IMR-90 (cell line): ENCODE measurements around the gene SRGAP2C. TPM values are rescaled to one million over a fixed set of nuclear protein-coding genes. Genes with fewer than 3 reads are reported as not detected.
"Not testable (repeated sequence)": the region's sequence is repeated elsewhere in the genome, so short reads cannot be mapped to it uniquely, and the experiment has no call there.

Experiments
- ATAC-seq: fragments of 200-7000 bp; cut with Tn5 transposase; 2 replicates; pipeline ENCODE4 v1.9.1; 2020; ENCODE audit warnings: low read depth, mild to moderate bottlenecking, moderate library complexity
- BruUV-seq: library from RNA; stranded (reverse); fragments of 400-500 nt; replicated peaks from 2 replicates; lab custom pipeline; 2021; lab: Mats Ljungman, UMichigan
- CTCF ChIA-PET: fragments of 300-600 bp; formaldehyde crosslinking; extraction: SDS; loops from one replicate; lab custom pipeline; 2021; ENCODE audit warnings: antibody characterized with exemption; lab: Yijun Ruan, JAX
- POLR2A ChIA-PET: fragments of 300-600 bp; sonication (Branson Sonifier 250); formaldehyde crosslinking; loops from one replicate; lab custom pipeline; 2022; ENCODE audit warnings: antibody characterized with exemption; ENCODE audit not compliant: unreplicated experiment; lab: Charles Lee
- DNase-seq: peaks from one replicate; pipeline ENCODE4 v3.0.0; 2013
- H2AFZ ChIP-seq: replicated peaks from 2 replicates; pipeline ENCODE3; 2013; ENCODE audit warnings: low read length, mild to moderate bottlenecking; ENCODE audit not compliant: poor library complexity
- H2AK5ac ChIP-seq: 2 replicates; pipeline ENCODE4 v1.6.1; 2013; ENCODE audit warnings: low read depth, low read length, inconsistent platforms
- H2AK9ac ChIP-seq: replicated peaks from 2 replicates; pipeline ENCODE3; 2013; ENCODE audit warnings: mild to moderate bottlenecking, low read depth, low read length, moderate library complexity; ENCODE audit not compliant: poor library complexity
- H2BK120ac ChIP-seq: 2 replicates; pipeline ENCODE4 v1.6.1; 2013; ENCODE audit warnings: low read depth, low read length, inconsistent platforms
- H2BK15ac ChIP-seq: 3 replicates; pipeline ENCODE4 v1.6.1; 2013; ENCODE audit warnings: low read depth, low read length, inconsistent platforms
- H2BK20ac ChIP-seq: 2 replicates; pipeline ENCODE4 v1.6.1; 2013; ENCODE audit warnings: low read depth, mild to moderate bottlenecking, inconsistent platforms, low read length, moderate library complexity
- H2BK5ac ChIP-seq: 2 replicates; pipeline ENCODE4 v1.6.1; 2013; ENCODE audit warnings: mild to moderate bottlenecking, low read depth, low read length, inconsistent platforms; ENCODE audit not compliant: poor library complexity, severe bottlenecking
- H3K14ac ChIP-seq: replicated peaks from 2 replicates; pipeline ENCODE4 v1.6.1; 2013; ENCODE audit warnings: low read depth, low read length, inconsistent platforms
- H3K18ac ChIP-seq: 2 replicates; pipeline ENCODE4 v1.6.1; 2013; ENCODE audit warnings: low read depth, low read length, control low read depth
- H3K23ac ChIP-seq: 2 replicates; pipeline ENCODE4 v1.6.1; 2013; ENCODE audit warnings: low read depth, low read length, inconsistent platforms
- H3K27ac ChIP-seq: 2 replicates; pipeline ENCODE4 v1.5.1; 2013; ENCODE audit warnings: mild to moderate bottlenecking, control low read depth, low read length; ENCODE audit not compliant: insufficient read depth
- H3K27me3 ChIP-seq: 2 replicates; pipeline ENCODE4 v1.6.1; 2013; ENCODE audit warnings: low read length; ENCODE audit not compliant: control insufficient read depth, insufficient read depth
- H3K36me3 ChIP-seq: 2 replicates; pipeline ENCODE4 v1.6.1; 2013; ENCODE audit warnings: low read length, mixed read lengths; ENCODE audit not compliant: control insufficient read depth, insufficient read depth
- H3K4ac ChIP-seq: 2 replicates; pipeline ENCODE4 v1.6.1; 2013; ENCODE audit warnings: low read depth, low read length, inconsistent platforms
- H3K4me1 ChIP-seq: 2 replicates; pipeline ENCODE4 v1.6.1; 2013; ENCODE audit warnings: low read length, mixed read lengths; ENCODE audit not compliant: control insufficient read depth, insufficient read depth
- H3K4me2 ChIP-seq: 2 replicates; pipeline ENCODE4 v1.6.1; 2013; ENCODE audit warnings: low read depth, mild to moderate bottlenecking, control low read depth, low read length, moderate library complexity
- H3K4me3 ChIP-seq: 2 replicates; pipeline ENCODE4 v1.5.1; 2013; ENCODE audit warnings: low read depth, mild to moderate bottlenecking, control low read depth, low read length, moderate library complexity; ENCODE audit not compliant: insufficient read depth
- H3K56ac ChIP-seq: 2 replicates; pipeline ENCODE4 v1.6.1; 2013; ENCODE audit warnings: low read length, inconsistent platforms; ENCODE audit not compliant: insufficient read depth; ENCODE audit errors: extremely low read depth
- H3K79me1 ChIP-seq, 2 experiments: 2 replicates each; pipeline ENCODE4 v1.6.1; 2013; ENCODE audit warnings: low read length in 2 of 2, inconsistent platforms in 1 of 2, low read depth in 1 of 2
- H3K9ac ChIP-seq: 2 replicates; pipeline ENCODE4 v1.6.1; 2013; ENCODE audit warnings: low read depth, low read length, control low read depth
- H3K9me1 ChIP-seq: 2 replicates; pipeline ENCODE4 v1.6.1; 2013; ENCODE audit warnings: low read length, inconsistent platforms; ENCODE audit not compliant: insufficient read depth
- H3K9me3 ChIP-seq: 2 replicates; pipeline ENCODE4 v1.6.1; 2013; ENCODE audit warnings: low read length; ENCODE audit not compliant: control insufficient read depth, insufficient read depth
- H4K20me1 ChIP-seq: 2 replicates; pipeline ENCODE4 v1.6.1; 2013; ENCODE audit warnings: low read length, inconsistent platforms; ENCODE audit not compliant: insufficient read depth
- H4K5ac ChIP-seq: 2 replicates; pipeline ENCODE4 v1.6.1; 2013; ENCODE audit warnings: mild to moderate bottlenecking, low read depth, low read length, control low read depth
- H4K8ac ChIP-seq, 2 experiments: 2 replicates each; pipeline ENCODE4 v1.6.1; 2013; ENCODE audit warnings: low read depth in 2 of 2, low read length in 2 of 2, control low read depth in 1 of 2, inconsistent platforms in 1 of 2
- H4K91ac ChIP-seq: 2 replicates; pipeline ENCODE4 v1.6.1; 2013; ENCODE audit warnings: low read depth, low read length, inconsistent platforms; ENCODE audit not compliant: insufficient read depth
- WGBS, 2 experiments: methylation state at CpG; one replicate each; pipeline versions ENCODE4 v1.1.5 to v1.1.7; 2013; ENCODE audit warnings: missing lambda C conversion rate in 2 of 2; ENCODE audit not compliant: insufficient read length in 1 of 2; ENCODE audit errors: extremely low coverage in 2 of 2; 5-methylcytosine and 5-hydroxymethylcytosine counted together
- dilution Hi-C: fragments of 300-500 bp; cut with HindIII; formaldehyde crosslinking; loops from one replicate; pipeline ENCODE4 v1.14.3; 2018; ENCODE audit warnings: low sequenced_read_pairs; ENCODE audit not compliant: unreplicated experiment
- in situ Hi-C: fragments of 300-500 bp; cut with MboI; formaldehyde crosslinking; loops from 3 replicates; pipeline ENCODE4 v1.14.3; 2019; ENCODE audit warnings: low sequenced_read_pairs, inconsistent platforms, mixed read lengths
- intact Hi-C: fragments of 100-400 bp; cut with micrococcal nuclease; formaldehyde crosslinking; loops from 2 replicates; pipeline ENCODE4 v1.10.0; 2022
- polyA plus RNA-seq, 3 experiments: library from polyadenylated mRNA; depleted of rRNA; stranded (reverse); fragments of >200 nt; gene quantifications; 2 replicates each; pipeline ENCODE4 v1.2.3, GENCODE V29; 2012; ENCODE audit warnings: low replicate concordance in 1 of 3
- total RNA-seq: library from RNA; depleted of rRNA; stranded (reverse); fragments of >200 nt; gene quantifications from 2 replicates; pipeline ENCODE4 v1.2.3, GENCODE V29; 2012

Gene SRGAP2C
- total and polyA plus RNA-seq, 2 of the 4 experiments (the other 2 are of a cell fraction), result 5.6 to 12.7 TPM

- H2BK5ac ChIP-seq, H3K23ac ChIP-seq, DNase-seq, H4K20me1 ChIP-seq, H3K4me3 ChIP-seq, H3K27me3 ChIP-seq, H4K91ac ChIP-seq, H3K18ac ChIP-seq, H3K79me1 ChIP-seq, H2AK9ac ChIP-seq, H3K36me3 ChIP-seq, H3K4ac ChIP-seq, H4K8ac ChIP-seq, ATAC-seq, intact Hi-C loops, H3K4me2 ChIP-seq, H4K5ac ChIP-seq, H2BK20ac ChIP-seq, POLR2A ChIA-PET, H3K9ac ChIP-seq, BruUV-seq, H3K14ac ChIP-seq, H3K56ac ChIP-seq, H3K4me1 ChIP-seq, H2BK15ac ChIP-seq, in situ Hi-C loops, H2BK120ac ChIP-seq, H3K9me3 ChIP-seq, H3K9me1 ChIP-seq, H2AK5ac ChIP-seq, H3K27ac ChIP-seq, H2AFZ ChIP-seq, CTCF ChIA-PET, dilution Hi-C loops: not testable (repeated sequence)
- WGBS, 2 experiments, result no CpG with 5 or more reads among the region's 3 CpGs
Measured at GRCh38 chr1:121344355-121344754, 159.6 kb downstream of the SRGAP2C start.

DNA sequence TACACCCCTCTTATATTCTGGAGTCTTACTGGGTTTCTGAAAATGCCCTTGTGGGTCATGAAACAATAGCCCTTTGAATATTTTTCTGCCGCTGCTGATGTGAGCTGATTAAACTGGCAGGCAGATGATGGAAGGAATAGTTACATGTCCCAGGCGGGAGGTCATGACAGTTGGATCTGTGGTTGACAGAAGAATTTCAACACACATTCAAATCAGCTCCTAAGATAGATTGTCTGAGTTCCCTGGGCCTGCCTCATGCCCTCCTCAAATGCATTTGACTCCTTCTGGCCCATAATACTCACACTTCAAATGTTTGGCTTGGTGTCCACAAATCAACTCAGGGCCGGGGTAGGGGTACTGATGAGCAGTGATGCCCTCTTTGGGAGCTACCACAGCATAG, 161.9 kb downstream of the SRGAP2C start:
- H2BK15ac ChIP-seq, H3K4me2 ChIP-seq, H3K9me3 ChIP-seq, DNase-seq, POLR2A ChIA-PET, H3K27me3 ChIP-seq, H2AFZ ChIP-seq, H4K91ac ChIP-seq, H3K56ac ChIP-seq, H3K18ac ChIP-seq, H3K4me1 ChIP-seq, H2BK20ac ChIP-seq, intact Hi-C loops, H2BK120ac ChIP-seq, H3K23ac ChIP-seq, H4K8ac ChIP-seq, H2AK9ac ChIP-seq, H4K20me1 ChIP-seq, H3K4me3 ChIP-seq, H3K36me3 ChIP-seq, H3K14ac ChIP-seq, H2BK5ac ChIP-seq, CTCF ChIA-PET, BruUV-seq, H3K9ac ChIP-seq, H3K9me1 ChIP-seq, H3K27ac ChIP-seq, dilution Hi-C loops, H3K79me1 ChIP-seq, ATAC-seq, H2AK5ac ChIP-seq, H4K5ac ChIP-seq, H3K4ac ChIP-seq, in situ Hi-C loops: not testable (repeated sequence)
- no CpG with 5 or more reads among the region's 3 CpGs for WGBS, 2 experiments
